Measurements from ENCODE around the gene ARHGEF1. TPM values are rescaled to one million over a fixed set of nuclear protein-coding genes. Genes with fewer than 3 reads are reported as not detected.

ARHGEF1 gene
- polyA plus RNA-seq, 4 donors: 49.7 to 120 (median 86.7) TPM

DNA sequence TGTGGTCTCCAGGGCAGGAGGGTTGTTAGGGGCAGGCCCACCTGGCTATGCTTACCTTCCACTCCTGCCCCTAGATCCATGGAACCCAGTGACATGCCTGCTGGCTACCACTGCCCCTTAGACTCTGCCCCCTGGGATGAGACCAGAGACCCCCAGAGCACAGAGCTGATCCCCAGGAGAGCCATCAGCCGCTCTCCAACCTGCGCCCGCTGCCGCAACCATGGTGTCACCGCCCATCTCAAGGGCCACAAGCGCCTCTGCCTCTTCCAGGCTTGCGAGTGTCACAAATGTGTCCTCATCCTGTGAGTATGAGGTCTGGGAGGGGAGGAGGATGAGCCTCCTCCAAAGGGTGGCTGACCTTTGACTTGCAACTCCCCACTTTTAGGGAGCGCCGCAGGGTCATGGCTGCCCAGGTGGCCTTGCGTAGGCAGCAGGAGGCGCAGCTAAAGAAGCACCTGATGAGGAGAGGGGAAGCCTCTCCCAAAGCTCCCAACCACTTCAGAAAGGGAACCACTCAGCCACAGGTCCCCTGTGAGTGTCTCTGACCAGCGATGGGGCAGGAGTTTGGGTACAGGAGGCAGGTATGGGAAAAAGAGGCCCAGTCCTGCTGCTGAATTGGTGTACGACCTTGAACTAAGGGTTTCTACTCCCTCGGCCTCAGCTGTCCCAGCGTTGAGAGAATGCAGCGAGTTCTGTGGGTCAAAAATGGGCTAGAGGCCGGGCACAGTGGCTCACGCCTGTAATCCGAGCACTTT lies 35.5 kb upstream of the ARHGEF1 start:
- no peak overlapping the region for H3K4me3 ChIP-seq (ENCODE audit: low read depth in 1 of 3, low read length in 3 of 3)
- H3K36me3 ChIP-seq (ENCODE audit: control insufficient read depth in 3 of 3, insufficient read depth in 2 of 3, low read depth in 1 of 3, low read length in 3 of 3): no peaks in the 10 kb centered on the region
- FAIRE-seq (no peak), DNase-seq (no peak)
- H3K9me3 ChIP-seq (ENCODE audit: control insufficient read depth in 2 of 2, insufficient read depth in 1 of 2, low read depth in 1 of 2, low read length in 1 of 2): peaks cover 0 to 2% of the 10 kb centered on the region in 2 donors
- H3K4me1 ChIP-seq (ENCODE audit: control insufficient read depth in 3 of 3, insufficient read depth in 2 of 3, low read depth in 1 of 3, low read length in 2 of 3): no peaks in the 10 kb centered on the region
- no peak overlapping the region for H3K27ac ChIP-seq (ENCODE audit: low read depth in 1 of 3, low read length in 2 of 3)
- whole genome bisulfite sequencing, 3 donors: 88 to 90% (median 90%) methylated on average over 19 of the region's 19 CpGs
- H3K27me3 ChIP-seq (ENCODE audit: control insufficient read depth in 3 of 3, insufficient read depth in 3 of 3, low read length in 3 of 3): peaks cover 0 to 8% (median 0%) of the 10 kb centered on the region in 3 donors

GRCh38 chr19:41848666-41849065 lies 34.3 kb upstream of the ARHGEF1 start:
- no peak for FAIRE-seq
- H3K4me1 ChIP-seq (ENCODE audit: control insufficient read depth in 3 of 3, insufficient read depth in 2 of 3, low read depth in 1 of 3, low read length in 2 of 3): no peaks in the 10 kb centered on the region
- peaks cover 0 to 2% of the 10 kb centered on the region in 2 donors for H3K9me3 ChIP-seq (ENCODE audit: control insufficient read depth in 2 of 2, insufficient read depth in 1 of 2, low read depth in 1 of 2, low read length in 1 of 2)
- H3K27ac ChIP-seq (ENCODE audit: low read depth in 1 of 3, low read length in 2 of 3): no peak overlapping the region
- DNase-seq: no peak
- H3K36me3 ChIP-seq (ENCODE audit: control insufficient read depth in 3 of 3, insufficient read depth in 2 of 3, low read depth in 1 of 3, low read length in 3 of 3): no peaks in the 10 kb centered on the region
- WGBS, 3 donors: 72 to 87% (median 85%) methylated on average over 6 of the region's 6 CpGs
- H3K27me3 ChIP-seq (ENCODE audit: control insufficient read depth in 3 of 3, insufficient read depth in 3 of 3, low read length in 3 of 3): peaks cover 0 to 8% (median 0%) of the 10 kb centered on the region in 3 donors
- H3K4me3 ChIP-seq (ENCODE audit: low read depth in 1 of 3, low read length in 3 of 3): no peak overlapping the region

DNA sequence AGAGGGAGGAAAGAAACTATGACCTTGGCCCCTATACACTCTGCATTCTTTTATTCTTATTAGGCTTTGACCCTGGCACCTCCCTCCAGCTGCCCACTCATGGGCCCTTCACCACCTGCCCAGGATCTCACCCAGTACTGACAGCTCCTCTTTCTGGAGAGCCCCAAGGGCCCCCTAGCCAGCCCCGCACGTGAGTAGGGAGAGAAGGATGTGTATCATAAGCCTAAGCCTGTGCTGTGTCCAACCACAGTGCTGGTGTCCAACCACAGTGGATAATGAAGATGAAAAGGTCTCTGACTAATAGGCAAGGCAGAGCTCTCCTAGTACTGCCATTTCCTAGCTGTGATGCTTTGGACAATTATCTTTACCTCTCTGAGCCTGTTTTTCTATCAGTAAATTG lies 33.9 kb upstream of the ARHGEF1 start:
- 71 to 82% (median 75%) methylated on average over 2 of the region's 2 CpGs for WGBS, 3 donors
- Histone ChIP-seq H3K27me3 (ENCODE audit: control insufficient read depth in 3 of 3, insufficient read depth in 3 of 3, low read length in 3 of 3) (peaks cover 0 to 12% (median 0%) of the 10 kb centered on the region in 3 donors), H3K27ac (ENCODE audit: low read depth in 1 of 3, low read length in 2 of 3) (no peak overlapping the region), H3K36me3 (ENCODE audit: control insufficient read depth in 3 of 3, insufficient read depth in 2 of 3, low read depth in 1 of 3, low read length in 3 of 3) (no peaks in the 10 kb centered on the region), H3K4me3 (ENCODE audit: low read depth in 1 of 3, low read length in 3 of 3) (no peak overlapping the region), H3K4me1 (ENCODE audit: control insufficient read depth in 3 of 3, insufficient read depth in 2 of 3, low read depth in 1 of 3, low read length in 2 of 3) (no peaks in the 10 kb centered on the region), H3K9me3 (ENCODE audit: control insufficient read depth in 2 of 2, insufficient read depth in 1 of 2, low read depth in 1 of 2, low read length in 1 of 2) (peaks cover 0 to 2% of the 10 kb centered on the region in 2 donors)
- DNase-seq (no peak), FAIRE-seq (no peak)

GRCh38 chr19:41850381-41850780 lies 32.6 kb upstream of the ARHGEF1 start:
- H3K4me3 ChIP-seq (ENCODE audit: low read depth in 1 of 3, low read length in 3 of 3): no peak overlapping the region
- no peaks in the 10 kb centered on the region for H3K36me3 ChIP-seq (ENCODE audit: control insufficient read depth in 3 of 3, insufficient read depth in 2 of 3, low read depth in 1 of 3, low read length in 3 of 3)
- no peaks in the 10 kb centered on the region for H3K9me3 ChIP-seq (ENCODE audit: control insufficient read depth in 2 of 2, insufficient read depth in 1 of 2, low read depth in 1 of 2, low read length in 1 of 2)
- no peak overlapping the region for H3K27ac ChIP-seq (ENCODE audit: low read depth in 1 of 3, low read length in 2 of 3)
- DNase-seq (no peak), FAIRE-seq (no peak)
- H3K4me1 ChIP-seq (ENCODE audit: control insufficient read depth in 3 of 3, insufficient read depth in 2 of 3, low read depth in 1 of 3, low read length in 2 of 3): no peaks in the 10 kb centered on the region
- H3K27me3 ChIP-seq (ENCODE audit: control insufficient read depth in 3 of 3, insufficient read depth in 3 of 3, low read length in 3 of 3): peaks cover 0 to 8% (median 0%) of the 10 kb centered on the region in 3 donors
- 62 to 68% (median 65%) methylated on average over 5 of the region's 5 CpGs for WGBS, 3 donors

DNA sequence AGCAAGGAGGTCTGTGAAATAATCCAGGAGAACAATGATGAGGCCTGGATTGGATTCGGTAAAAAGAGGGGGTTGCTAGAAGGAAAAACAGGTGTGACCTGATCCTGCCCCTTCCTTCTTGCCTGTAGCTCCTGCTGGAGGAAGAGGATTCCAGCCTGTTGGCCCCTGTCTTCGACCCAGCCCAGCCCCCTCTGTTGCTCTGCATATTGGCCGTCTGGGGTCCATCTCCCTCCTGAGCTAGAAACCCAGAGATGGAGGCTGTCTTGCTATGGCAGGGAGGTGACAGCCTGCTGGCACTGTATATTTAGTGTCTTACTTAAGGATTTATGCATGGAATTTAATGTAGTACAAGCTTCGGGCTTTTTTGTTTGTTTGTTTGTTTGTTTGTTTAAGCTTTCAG lies 31.5 kb upstream of the ARHGEF1 start:
- DNase-seq (no peak), FAIRE-seq (no peak)
- Histone ChIP-seq H3K27ac (ENCODE audit: low read depth in 1 of 3, low read length in 2 of 3) (no peak overlapping the region), H3K4me1 (ENCODE audit: control insufficient read depth in 3 of 3, insufficient read depth in 2 of 3, low read depth in 1 of 3, low read length in 2 of 3) (no peaks in the 10 kb centered on the region), H3K27me3 (ENCODE audit: control insufficient read depth in 3 of 3, insufficient read depth in 3 of 3, low read length in 3 of 3) (peaks cover 0 to 8% (median 0%) of the 10 kb centered on the region in 3 donors), H3K4me3 (ENCODE audit: low read depth in 1 of 3, low read length in 3 of 3) (no peak overlapping the region), H3K9me3 (ENCODE audit: control insufficient read depth in 2 of 2, insufficient read depth in 1 of 2, low read depth in 1 of 2, low read length in 1 of 2) (no peaks in the 10 kb centered on the region), H3K36me3 (ENCODE audit: control insufficient read depth in 3 of 3, insufficient read depth in 2 of 3, low read depth in 1 of 3, low read length in 3 of 3) (no peaks in the 10 kb centered on the region)
- 37 to 45% (median 42%) methylated on average over 4 of the region's 4 CpGs for WGBS, 3 donors

GRCh38 chr19:41853344-41853743 lies 29.6 kb upstream of the ARHGEF1 start:
- no peak overlapping the region for H3K27ac ChIP-seq (ENCODE audit: low read depth in 1 of 3, low read length in 2 of 3)
- WGBS, 3 donors: 26 to 78% (median 50%) methylated on average over 2 of the region's 2 CpGs
- no peaks in the 10 kb centered on the region for H3K4me1 ChIP-seq (ENCODE audit: control insufficient read depth in 3 of 3, insufficient read depth in 2 of 3, low read depth in 1 of 3, low read length in 2 of 3)
- H3K9me3 ChIP-seq (ENCODE audit: control insufficient read depth in 2 of 2, insufficient read depth in 1 of 2, low read depth in 1 of 2, low read length in 1 of 2): no peaks in the 10 kb centered on the region
- no peaks in the 10 kb centered on the region for H3K36me3 ChIP-seq (ENCODE audit: control insufficient read depth in 3 of 3, insufficient read depth in 2 of 3, low read depth in 1 of 3, low read length in 3 of 3)
- peaks cover 0 to 8% (median 0%) of the 10 kb centered on the region in 3 donors for H3K27me3 ChIP-seq (ENCODE audit: control insufficient read depth in 3 of 3, insufficient read depth in 3 of 3, low read length in 3 of 3)
- FAIRE-seq: no peak
- no peak for DNase-seq
- no peak overlapping the region for H3K4me3 ChIP-seq (ENCODE audit: low read depth in 1 of 3, low read length in 3 of 3)

DNA sequence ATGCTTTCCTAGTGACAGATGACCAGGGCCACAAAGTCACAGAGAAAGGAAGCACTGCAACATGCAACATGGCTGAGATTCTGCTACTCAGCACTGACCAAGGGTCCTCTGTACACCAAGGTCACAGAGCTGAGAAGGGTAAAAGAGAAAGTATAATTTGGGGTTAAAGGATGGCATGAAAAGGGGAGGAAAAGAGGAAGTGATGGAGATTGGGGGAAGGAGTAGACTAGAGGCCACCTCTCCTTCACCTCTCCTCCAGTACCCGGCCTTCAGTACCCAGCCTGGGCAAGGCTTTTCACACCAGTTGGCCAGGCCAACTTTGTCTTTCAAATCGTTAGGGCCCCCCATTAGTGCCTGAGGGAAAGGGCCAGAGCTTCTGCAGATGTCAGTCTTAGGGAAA lies 29.2 kb upstream of the ARHGEF1 start:
- no peak overlapping the region for H3K4me3 ChIP-seq (ENCODE audit: low read depth in 1 of 3, low read length in 3 of 3)
- H3K9me3 ChIP-seq (ENCODE audit: control insufficient read depth in 2 of 2, insufficient read depth in 1 of 2, low read depth in 1 of 2, low read length in 1 of 2): no peaks in the 10 kb centered on the region
- FAIRE-seq: no peak
- H3K27ac ChIP-seq (ENCODE audit: low read depth in 1 of 3, low read length in 2 of 3): no peak overlapping the region
- peaks cover 0 to 8% (median 0%) of the 10 kb centered on the region in 3 donors for H3K27me3 ChIP-seq (ENCODE audit: control insufficient read depth in 3 of 3, insufficient read depth in 3 of 3, low read length in 3 of 3)
- WGBS, 3 donors: 65 to 76% (median 70%) methylated on average over 2 of the region's 2 CpGs
- DNase-seq: no peak
- H3K4me1 ChIP-seq (ENCODE audit: control insufficient read depth in 3 of 3, insufficient read depth in 2 of 3, low read depth in 1 of 3, low read length in 2 of 3): no peaks in the 10 kb centered on the region
- no peaks in the 10 kb centered on the region for H3K36me3 ChIP-seq (ENCODE audit: control insufficient read depth in 3 of 3, insufficient read depth in 2 of 3, low read depth in 1 of 3, low read length in 3 of 3)

GRCh38 chr19:41859213-41859617 lies 23.8 kb upstream of the ARHGEF1 start:
- H3K27me3 ChIP-seq (ENCODE audit: control insufficient read depth in 3 of 3, insufficient read depth in 3 of 3, low read length in 3 of 3): no peaks in the 10 kb centered on the region
- H3K4me3 ChIP-seq (ENCODE audit: low read depth in 1 of 3, low read length in 3 of 3): peak overlapping the region in 1 of 3 donors; percentile 56
- no peaks in the 10 kb centered on the region for H3K9me3 ChIP-seq (ENCODE audit: control insufficient read depth in 2 of 2, insufficient read depth in 1 of 2, low read depth in 1 of 2, low read length in 1 of 2)
- H3K36me3 ChIP-seq (ENCODE audit: control insufficient read depth in 3 of 3, insufficient read depth in 2 of 3, low read depth in 1 of 3, low read length in 3 of 3): peaks cover 3 to 33% (median 10%) of the 10 kb centered on the region in 3 donors
- H3K27ac ChIP-seq (ENCODE audit: low read depth in 1 of 3, low read length in 2 of 3): peak overlapping the region; percentile 34 to 87 (median 66)
- DNase-seq: no peak
- H3K4me1 ChIP-seq (ENCODE audit: control insufficient read depth in 3 of 3, insufficient read depth in 2 of 3, low read depth in 1 of 3, low read length in 2 of 3): peaks cover 7 to 25% (median 12%) of the 10 kb centered on the region in 3 donors
- 1 to 3% (median 2%) methylated on average over 8 of the region's 8 CpGs for WGBS, 3 donors
- FAIRE-seq: no peak
